ENCODE measurements around the gene GABRG3. TPM values are rescaled to one million over a fixed set of nuclear protein-coding genes. Genes with fewer than 3 reads are reported as not detected.

The GABRG3 gene
- total and polyA plus RNA-seq, 2 donors from 2014 or later = not detected

DNA sequence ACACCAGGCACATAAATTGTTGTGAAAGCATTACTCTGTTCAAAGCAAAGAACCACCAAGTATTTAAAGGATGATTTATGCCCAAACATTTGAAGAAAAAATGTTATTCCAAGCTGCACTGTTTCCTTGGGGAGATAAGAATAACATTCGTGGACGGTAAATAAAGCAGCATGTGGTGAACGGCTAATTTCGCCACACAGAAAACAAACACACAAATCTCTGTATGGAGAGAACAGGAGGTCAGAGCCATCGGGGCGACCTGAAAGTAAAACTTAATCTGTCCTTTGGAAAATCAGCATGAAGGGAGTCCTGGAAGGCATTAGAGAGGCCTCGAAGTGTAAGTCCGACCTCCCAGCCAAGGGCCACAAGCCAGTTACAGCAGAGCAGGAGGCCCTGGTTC, 27.1 kb upstream of the GABRG3 start:
- FAIRE-seq (no peak), DNase-seq (peak in 3 of 5 donors; percentile 49 to 79 (median 70))
- Histone ChIP-seq H3K9ac (ENCODE audit: low read length in 3 of 3) (no peak overlapping the region), H3K27me3 (ENCODE audit: control insufficient read depth, insufficient read depth, low read length) (no peaks in the 10 kb centered on the region), H3K4me3 (ENCODE audit: low read length in 3 of 3) (no peak overlapping the region), H3K4me1 (ENCODE audit: control insufficient read depth in 2 of 3, insufficient read depth in 2 of 3, low read depth in 1 of 3, low read length in 3 of 3) (no peaks in the 10 kb centered on the region), H3K9me3 (ENCODE audit: control insufficient read depth in 2 of 3, insufficient read depth in 1 of 3, low read length in 3 of 3) (no peaks in the 10 kb centered on the region), H3K36me3 (ENCODE audit: control insufficient read depth in 2 of 3, insufficient read depth in 3 of 3, low read length in 3 of 3) (no peaks in the 10 kb centered on the region), H3K27ac (ENCODE audit: low read depth in 2 of 2, low read length in 2 of 2) (no peak overlapping the region)
- TF ChIP-seq, protein P1, sequence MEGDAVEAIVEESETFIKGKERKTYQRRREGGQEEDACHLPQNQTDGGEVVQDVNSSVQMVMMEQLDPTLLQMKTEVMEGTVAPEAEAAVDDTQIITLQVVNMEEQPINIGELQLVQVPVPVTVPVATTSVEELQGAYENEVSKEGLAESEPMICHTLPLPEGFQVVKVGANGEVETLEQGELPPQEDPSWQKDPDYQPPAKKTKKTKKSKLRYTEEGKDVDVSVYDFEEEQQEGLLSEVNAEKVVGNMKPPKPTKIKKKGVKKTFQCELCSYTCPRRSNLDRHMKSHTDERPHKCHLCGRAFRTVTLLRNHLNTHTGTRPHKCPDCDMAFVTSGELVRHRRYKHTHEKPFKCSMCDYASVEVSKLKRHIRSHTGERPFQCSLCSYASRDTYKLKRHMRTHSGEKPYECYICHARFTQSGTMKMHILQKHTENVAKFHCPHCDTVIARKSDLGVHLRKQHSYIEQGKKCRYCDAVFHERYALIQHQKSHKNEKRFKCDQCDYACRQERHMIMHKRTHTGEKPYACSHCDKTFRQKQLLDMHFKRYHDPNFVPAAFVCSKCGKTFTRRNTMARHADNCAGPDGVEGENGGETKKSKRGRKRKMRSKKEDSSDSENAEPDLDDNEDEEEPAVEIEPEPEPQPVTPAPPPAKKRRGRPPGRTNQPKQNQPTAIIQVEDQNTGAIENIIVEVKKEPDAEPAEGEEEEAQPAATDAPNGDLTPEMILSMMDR (IDR thresholded peaks at IDR 0.05; ENCODE audit: borderline replicate concordance, extremely low read depth, insufficient read depth) = no peak
- intact Hi-C loops (cut with DNase I) = no loop called here

DNA sequence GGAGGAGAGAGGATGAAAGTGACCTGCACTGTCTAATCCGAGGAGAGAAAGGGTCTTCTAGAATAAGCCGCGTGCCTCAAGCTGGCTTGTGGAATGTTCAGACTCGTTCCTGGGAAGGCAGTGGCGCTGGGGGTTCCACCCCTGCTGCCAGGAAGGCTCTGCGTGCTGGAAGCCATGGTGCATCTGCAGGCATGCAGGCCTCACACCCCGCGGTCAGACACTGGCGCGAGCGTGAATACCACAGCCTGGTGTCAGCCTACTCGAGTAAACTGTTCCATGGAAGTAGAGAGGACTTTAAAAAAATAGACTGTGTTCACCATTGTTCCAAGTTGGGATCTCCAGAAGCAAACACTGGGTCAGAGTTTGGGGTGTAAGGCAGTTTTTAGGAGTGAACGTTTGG, 25.9 kb upstream of the GABRG3 start:
- H3K27me3 ChIP-seq (ENCODE audit: control insufficient read depth, insufficient read depth, low read length) = no peaks in the 10 kb centered on the region
- intact Hi-C loops (cut with DNase I) = no loop called here
- TF ChIP-seq, protein P1 (IDR thresholded peaks at IDR 0.05; ENCODE audit: borderline replicate concordance, extremely low read depth, insufficient read depth) = no peak
- FAIRE-seq = no peak
- H3K4me1 ChIP-seq (ENCODE audit: control insufficient read depth in 2 of 3, insufficient read depth in 2 of 3, low read depth in 1 of 3, low read length in 3 of 3) = no peaks in the 10 kb centered on the region
- H3K9ac ChIP-seq (ENCODE audit: low read length in 3 of 3) = no peak overlapping the region
- no peaks in the 10 kb centered on the region for H3K9me3 ChIP-seq (ENCODE audit: control insufficient read depth in 2 of 3, insufficient read depth in 1 of 3, low read length in 3 of 3)
- no peaks in the 10 kb centered on the region for H3K36me3 ChIP-seq (ENCODE audit: control insufficient read depth in 2 of 3, insufficient read depth in 3 of 3, low read length in 3 of 3)
- H3K4me3 ChIP-seq (ENCODE audit: low read length in 3 of 3) = no peak overlapping the region
- no peak for DNase-seq
- H3K27ac ChIP-seq (ENCODE audit: low read depth in 2 of 2, low read length in 2 of 2) = no peak overlapping the region

DNA sequence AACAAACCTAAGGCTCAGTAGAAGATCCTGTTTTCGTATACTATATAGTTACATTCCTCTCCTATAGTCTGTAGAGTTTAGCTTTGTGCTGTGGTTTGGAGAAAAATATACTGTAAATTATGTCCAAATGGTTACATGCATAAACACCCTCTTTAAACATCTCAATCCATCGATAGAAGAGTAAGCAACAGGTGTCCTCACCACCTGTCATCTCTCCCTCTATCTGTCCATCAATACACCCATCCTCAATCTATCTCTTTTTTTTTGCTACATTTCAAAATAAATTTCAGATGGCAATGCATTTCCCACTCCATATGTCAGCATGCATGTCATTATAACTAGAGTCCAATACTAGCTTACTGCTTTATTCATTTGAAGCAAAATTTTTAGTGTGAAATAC, 21.0 kb upstream of the GABRG3 start:
- no peak for FAIRE-seq

More for the DNA sequence above, 21.0 kb upstream of the GABRG3 start:
- H3K36me3 ChIP-seq (ENCODE audit: control insufficient read depth in 2 of 3, insufficient read depth in 3 of 3, low read length in 3 of 3) = no peaks in the 10 kb centered on the region
- H3K27ac ChIP-seq (ENCODE audit: low read depth in 2 of 2, low read length in 2 of 2) = no peak overlapping the region
- TF ChIP-seq, protein P1 (IDR thresholded peaks at IDR 0.05; ENCODE audit: borderline replicate concordance, extremely low read depth, insufficient read depth) = no peak
- H3K27me3 ChIP-seq (ENCODE audit: control insufficient read depth, insufficient read depth, low read length) = no peaks in the 10 kb centered on the region
- no peaks in the 10 kb centered on the region for H3K4me1 ChIP-seq (ENCODE audit: control insufficient read depth in 2 of 3, insufficient read depth in 2 of 3, low read depth in 1 of 3, low read length in 3 of 3)
- DNase-seq = no peak
- no peak overlapping the region for H3K9ac ChIP-seq (ENCODE audit: low read length in 3 of 3)
- intact Hi-C loops (cut with DNase I) = no loop called here
- H3K4me3 ChIP-seq (ENCODE audit: low read length in 3 of 3) = no peak overlapping the region
- peaks cover 0 to 8% (median 0%) of the 10 kb centered on the region in 3 donors for H3K9me3 ChIP-seq (ENCODE audit: control insufficient read depth in 2 of 3, insufficient read depth in 1 of 3, low read length in 3 of 3)
